HL-60 (cell line): ENCODE measurements around the gene MTO1.

Experiments used
- DNase-seq, 2 experiments: peaks; one replicate each; pipeline ENCODE4 v3.0.0-alpha.2; 2010 to 2020; ENCODE audit warnings: low read depth in 1 of 2, low spot score in 1 of 2
- H3K27ac ChIP-seq: fragments of 250-450 bp; sonication (Bioruptor Pico); replicated peaks from 2 replicates; pipeline ENCODE4 v1.5.1; 2020; ENCODE audit warnings: mild to moderate bottlenecking, moderate library complexity
- H3K27me3 ChIP-seq: fragments of 250-450 bp; sonication (Bioruptor Pico); 2 replicates; pipeline ENCODE4 v1.5.1; 2021; ENCODE audit warnings: mild to moderate bottlenecking, moderate library complexity; ENCODE audit not compliant: insufficient read depth, poor library complexity, severe bottlenecking
- H3K4me3 ChIP-seq: replicated peaks from 2 replicates; pipeline ENCODE4 v1.5.1; 2011; ENCODE audit warnings: mild to moderate bottlenecking, control low read depth, low read length; ENCODE audit not compliant: insufficient read depth
- GABPA ChIP-seq: IDR thresholded peaks from 2 replicates; pipeline ENCODE4 v1.6.1; 2012; ENCODE audit warnings: low read depth
- POLR2AphosphoS5 ChIP-seq: IDR thresholded peaks from 2 replicates; pipeline ENCODE4 v1.6.1; 2012; ENCODE audit warnings: low read depth
- SPI1 ChIP-seq: IDR thresholded peaks from 2 replicates; pipeline ENCODE4 v1.6.1; 2012; ENCODE audit warnings: low read depth, mild to moderate bottlenecking, borderline replicate concordance
- TF ChIP-seq, protein P1 (sequence below): IDR thresholded peaks from 2 replicates; pipeline ENCODE4 v1.6.1; 2012; ENCODE audit warnings: low read depth; ENCODE audit not compliant: insufficient replicate concordance
- TF ChIP-seq, protein P2 (sequence below): IDR thresholded peaks from one replicate; pipeline ENCODE4 v1.5.1; 2011; ENCODE audit warnings: low read length, control low read depth, inconsistent platforms; ENCODE audit not compliant: insufficient read depth

Gene MTO1

DNA sequence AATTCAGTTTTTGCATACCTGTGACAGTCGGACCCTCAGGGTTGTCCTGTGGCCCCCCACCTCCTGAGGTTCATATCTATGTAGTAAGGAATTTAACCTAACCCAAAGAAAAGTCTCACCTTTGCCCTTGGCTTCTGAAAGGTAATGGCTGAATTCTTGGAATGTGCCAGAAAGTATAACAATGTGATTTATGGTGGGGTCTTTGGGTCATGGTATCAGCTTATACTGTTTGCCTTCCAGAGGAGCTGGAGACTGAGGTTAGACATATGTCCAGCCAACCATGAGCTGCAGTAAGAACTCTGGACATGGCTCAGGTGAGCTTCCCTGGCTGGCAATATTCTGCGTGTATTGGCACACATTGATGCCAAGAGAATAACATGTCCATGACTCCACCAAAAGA is 40.0 kb upstream of the MTO1 start:
- no peak for DNase-seq
- TF ChIP-seq, protein P1, sequence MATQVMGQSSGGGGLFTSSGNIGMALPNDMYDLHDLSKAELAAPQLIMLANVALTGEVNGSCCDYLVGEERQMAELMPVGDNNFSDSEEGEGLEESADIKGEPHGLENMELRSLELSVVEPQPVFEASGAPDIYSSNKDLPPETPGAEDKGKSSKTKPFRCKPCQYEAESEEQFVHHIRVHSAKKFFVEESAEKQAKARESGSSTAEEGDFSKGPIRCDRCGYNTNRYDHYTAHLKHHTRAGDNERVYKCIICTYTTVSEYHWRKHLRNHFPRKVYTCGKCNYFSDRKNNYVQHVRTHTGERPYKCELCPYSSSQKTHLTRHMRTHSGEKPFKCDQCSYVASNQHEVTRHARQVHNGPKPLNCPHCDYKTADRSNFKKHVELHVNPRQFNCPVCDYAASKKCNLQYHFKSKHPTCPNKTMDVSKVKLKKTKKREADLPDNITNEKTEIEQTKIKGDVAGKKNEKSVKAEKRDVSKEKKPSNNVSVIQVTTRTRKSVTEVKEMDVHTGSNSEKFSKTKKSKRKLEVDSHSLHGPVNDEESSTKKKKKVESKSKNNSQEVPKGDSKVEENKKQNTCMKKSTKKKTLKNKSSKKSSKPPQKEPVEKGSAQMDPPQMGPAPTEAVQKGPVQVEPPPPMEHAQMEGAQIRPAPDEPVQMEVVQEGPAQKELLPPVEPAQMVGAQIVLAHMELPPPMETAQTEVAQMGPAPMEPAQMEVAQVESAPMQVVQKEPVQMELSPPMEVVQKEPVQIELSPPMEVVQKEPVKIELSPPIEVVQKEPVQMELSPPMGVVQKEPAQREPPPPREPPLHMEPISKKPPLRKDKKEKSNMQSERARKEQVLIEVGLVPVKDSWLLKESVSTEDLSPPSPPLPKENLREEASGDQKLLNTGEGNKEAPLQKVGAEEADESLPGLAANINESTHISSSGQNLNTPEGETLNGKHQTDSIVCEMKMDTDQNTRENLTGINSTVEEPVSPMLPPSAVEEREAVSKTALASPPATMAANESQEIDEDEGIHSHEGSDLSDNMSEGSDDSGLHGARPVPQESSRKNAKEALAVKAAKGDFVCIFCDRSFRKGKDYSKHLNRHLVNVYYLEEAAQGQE = no peak
- no peak for TF ChIP-seq POLR2AphosphoS5
- no peak for TF ChIP-seq SPI1
- TF ChIP-seq GABPA = no peak
- TF ChIP-seq, protein P2, sequence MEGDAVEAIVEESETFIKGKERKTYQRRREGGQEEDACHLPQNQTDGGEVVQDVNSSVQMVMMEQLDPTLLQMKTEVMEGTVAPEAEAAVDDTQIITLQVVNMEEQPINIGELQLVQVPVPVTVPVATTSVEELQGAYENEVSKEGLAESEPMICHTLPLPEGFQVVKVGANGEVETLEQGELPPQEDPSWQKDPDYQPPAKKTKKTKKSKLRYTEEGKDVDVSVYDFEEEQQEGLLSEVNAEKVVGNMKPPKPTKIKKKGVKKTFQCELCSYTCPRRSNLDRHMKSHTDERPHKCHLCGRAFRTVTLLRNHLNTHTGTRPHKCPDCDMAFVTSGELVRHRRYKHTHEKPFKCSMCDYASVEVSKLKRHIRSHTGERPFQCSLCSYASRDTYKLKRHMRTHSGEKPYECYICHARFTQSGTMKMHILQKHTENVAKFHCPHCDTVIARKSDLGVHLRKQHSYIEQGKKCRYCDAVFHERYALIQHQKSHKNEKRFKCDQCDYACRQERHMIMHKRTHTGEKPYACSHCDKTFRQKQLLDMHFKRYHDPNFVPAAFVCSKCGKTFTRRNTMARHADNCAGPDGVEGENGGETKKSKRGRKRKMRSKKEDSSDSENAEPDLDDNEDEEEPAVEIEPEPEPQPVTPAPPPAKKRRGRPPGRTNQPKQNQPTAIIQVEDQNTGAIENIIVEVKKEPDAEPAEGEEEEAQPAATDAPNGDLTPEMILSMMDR = no peak
- Histone ChIP-seq H3K27me3 (no peaks in the 10 kb centered on the region), H3K4me3 (no peak overlapping the region), H3K27ac (peak overlapping the region; percentile 27)

DNA sequence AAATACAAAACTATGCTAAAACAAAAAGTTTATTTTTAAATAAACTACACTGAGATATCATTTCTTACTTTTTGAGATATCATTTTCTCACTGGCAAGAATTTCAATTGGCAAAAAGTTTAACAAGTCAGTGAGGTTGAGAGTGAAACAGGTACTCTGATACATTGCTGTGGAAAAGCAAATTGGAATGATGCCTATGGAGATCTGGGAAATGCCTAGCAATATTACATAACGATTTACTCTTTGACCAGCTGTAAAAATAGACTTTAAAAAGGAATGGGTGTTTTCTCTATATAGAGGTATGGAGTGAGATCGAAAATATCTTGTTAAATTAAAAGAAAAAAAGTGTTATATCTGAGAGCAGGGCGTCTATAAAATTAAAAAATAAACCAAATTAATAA is 26.3 kb upstream of the MTO1 start:
- TF ChIP-seq, protein P2 = no peak
- TF ChIP-seq, protein P1 = no peak
- TF ChIP-seq SPI1 (no peak), GABPA (no peak), POLR2AphosphoS5 (no peak)
- Histone ChIP-seq H3K4me3 (no peak overlapping the region), H3K27ac (no peak overlapping the region), H3K27me3 (no peaks in the 10 kb centered on the region)
- DNase-seq = no peak

DNA sequence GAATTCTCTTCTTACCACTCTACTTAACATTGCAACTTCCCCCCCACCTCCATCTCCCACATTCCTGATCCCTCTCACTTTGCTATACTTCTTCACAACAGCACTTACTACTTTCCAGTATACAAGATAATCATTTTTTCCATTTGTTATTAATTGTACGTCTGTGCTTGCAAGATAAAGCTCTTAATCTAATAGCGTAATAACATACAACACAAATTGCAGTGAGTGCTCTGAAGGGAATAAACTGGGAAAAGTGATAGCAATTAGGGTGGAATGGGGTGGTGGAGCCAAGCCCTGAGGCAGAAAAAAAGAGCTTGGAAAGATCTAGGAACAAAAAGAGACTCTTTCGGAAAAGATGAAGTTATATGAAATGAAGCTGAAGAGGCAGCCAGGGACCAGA is 18.0 kb upstream of the MTO1 start:
- H3K27me3 ChIP-seq = no peaks in the 10 kb centered on the region
- no peak overlapping the region for H3K4me3 ChIP-seq
- no peak overlapping the region for H3K27ac ChIP-seq
- TF ChIP-seq, protein P2 = no peak
- TF ChIP-seq SPI1 = no peak
- TF ChIP-seq, protein P1 = no peak
- no peak for TF ChIP-seq POLR2AphosphoS5
- no peak for TF ChIP-seq GABPA
- no peak for DNase-seq
